ENCODE data around the gene FGGY. TPM values are rescaled to one million over a fixed set of nuclear protein-coding genes. Genes with fewer than 3 reads are reported as not detected.

The FGGY gene
- total and polyA plus RNA-seq, 4 donors, result 5.3 to 25.1 (median 11.9) TPM

GRCh38 chr1:59263111-59263510, 33.8 kb upstream of the FGGY start:
- Histone ChIP-seq H3K27ac (ENCODE audit: low read depth in 1 of 2, low read length in 2 of 2) (no peak overlapping the region), H3K9me3 (ENCODE audit: control insufficient read depth, low read length) (no peaks in the 10 kb centered on the region), H3K4me3 (ENCODE audit: low read length in 2 of 2) (no peak overlapping the region), H3K27me3 (ENCODE audit: control insufficient read depth in 1 of 2, insufficient read depth in 2 of 2, low read length in 1 of 2) (no peaks in the 10 kb centered on the region), H3K36me3 (ENCODE audit: control insufficient read depth in 1 of 2, insufficient read depth in 2 of 2, low read length in 1 of 2) (no peaks in the 10 kb centered on the region), H3K4me1 (ENCODE audit: control insufficient read depth in 1 of 2, insufficient read depth in 2 of 2, low read length in 2 of 2) (peaks cover 5 to 13% of the 10 kb centered on the region in 2 donors)
- intact Hi-C loops (cut with DNase I), result no loop called here
- ATAC-seq (ENCODE audit: low FRiP score), result no peak
- no peak for DNase-seq

GRCh38 chr1:59265622-59266021, 31.3 kb upstream of the FGGY start:
- DNase-seq (no peak), ATAC-seq (ENCODE audit: low FRiP score) (no peak)
- Histone ChIP-seq H3K36me3 (ENCODE audit: control insufficient read depth in 1 of 2, insufficient read depth in 2 of 2, low read length in 1 of 2) (no peaks in the 10 kb centered on the region), H3K4me1 (ENCODE audit: control insufficient read depth in 1 of 2, insufficient read depth in 2 of 2, low read length in 2 of 2) (peaks cover 5 to 13% of the 10 kb centered on the region in 2 donors), H3K4me3 (ENCODE audit: low read length in 2 of 2) (no peak overlapping the region), H3K9me3 (ENCODE audit: control insufficient read depth, low read length) (no peaks in the 10 kb centered on the region), H3K27ac (ENCODE audit: low read depth in 1 of 2, low read length in 2 of 2) (no peak overlapping the region), H3K27me3 (ENCODE audit: control insufficient read depth in 1 of 2, insufficient read depth in 2 of 2, low read length in 1 of 2) (no peaks in the 10 kb centered on the region)
- intact Hi-C loops (cut with DNase I), result no loop called here
- WGBS, 2 donors, result 70 to 75% methylated on average over 4 of the region's 4 CpGs

GRCh38 chr1:59266180-59266926, 30.5 kb upstream of the FGGY start:
- H3K4me1 ChIP-seq (ENCODE audit: control insufficient read depth in 1 of 2, insufficient read depth in 2 of 2, low read length in 2 of 2), result peaks cover 5 to 10% of the 10 kb centered on the region in 2 donors
- DNase-seq (no peak), ATAC-seq (ENCODE audit: low FRiP score) (peak; percentile 37)
- 31 to 50% methylated on average over 4 of the region's 4 CpGs for WGBS, 2 donors
- H3K27ac ChIP-seq (ENCODE audit: low read depth in 1 of 2, low read length in 2 of 2), result peak overlapping the region; percentile 3 to 19
- no peaks in the 10 kb centered on the region for H3K36me3 ChIP-seq (ENCODE audit: control insufficient read depth in 1 of 2, insufficient read depth in 2 of 2, low read length in 1 of 2)
- no peaks in the 10 kb centered on the region for H3K27me3 ChIP-seq (ENCODE audit: control insufficient read depth in 1 of 2, insufficient read depth in 2 of 2, low read length in 1 of 2)
- H3K9me3 ChIP-seq (ENCODE audit: control insufficient read depth, low read length), result no peaks in the 10 kb centered on the region
- intact Hi-C loops (cut with DNase I), result no loop called here
- no peak overlapping the region for H3K4me3 ChIP-seq (ENCODE audit: low read length in 2 of 2)

GRCh38 chr1:59266927-59267293, 30.0 kb upstream of the FGGY start:
- no peaks in the 10 kb centered on the region for H3K36me3 ChIP-seq (ENCODE audit: control insufficient read depth in 1 of 2, insufficient read depth in 2 of 2, low read length in 1 of 2)
- no peak overlapping the region for H3K4me3 ChIP-seq (ENCODE audit: low read length in 2 of 2)
- intact Hi-C loops (cut with DNase I), result no loop called here
- H3K27ac ChIP-seq (ENCODE audit: low read depth in 1 of 2, low read length in 2 of 2), result no peak overlapping the region
- no peaks in the 10 kb centered on the region for H3K27me3 ChIP-seq (ENCODE audit: control insufficient read depth in 1 of 2, insufficient read depth in 2 of 2, low read length in 1 of 2)
- H3K9me3 ChIP-seq (ENCODE audit: control insufficient read depth, low read length), result no peaks in the 10 kb centered on the region
- DNase-seq, result no peak
- H3K4me1 ChIP-seq (ENCODE audit: control insufficient read depth in 1 of 2, insufficient read depth in 2 of 2, low read length in 2 of 2), result peaks cover 5 to 7% of the 10 kb centered on the region in 2 donors
- ATAC-seq (ENCODE audit: low FRiP score), result no peak

GRCh38 chr1:59268406-59268805, 28.5 kb upstream of the FGGY start:
- Histone ChIP-seq H3K36me3 (ENCODE audit: control insufficient read depth in 1 of 2, insufficient read depth in 2 of 2, low read length in 1 of 2) (no peaks in the 10 kb centered on the region), H3K27ac (ENCODE audit: low read depth in 1 of 2, low read length in 2 of 2) (no peak overlapping the region), H3K4me3 (ENCODE audit: low read length in 2 of 2) (no peak overlapping the region), H3K9me3 (ENCODE audit: control insufficient read depth, low read length) (no peaks in the 10 kb centered on the region), H3K4me1 (ENCODE audit: control insufficient read depth in 1 of 2, insufficient read depth in 2 of 2, low read length in 2 of 2) (peaks cover 5% of the 10 kb centered on the region in 2 donors), H3K27me3 (ENCODE audit: control insufficient read depth in 1 of 2, insufficient read depth in 2 of 2, low read length in 1 of 2) (no peaks in the 10 kb centered on the region)
- intact Hi-C loops (cut with DNase I), result no loop called here
- ATAC-seq (ENCODE audit: low FRiP score) (no peak), DNase-seq (no peak)
- WGBS, 2 donors, result 97 to 100% methylated on average over 1 of the region's 1 CpG

- ATAC-seq (ENCODE audit: low FRiP score), result no peak
Observed at GRCh38 chr1:59271561-59272260, 25.2 kb upstream of the FGGY start.

GRCh38 chr1:59272507-59272906, 24.4 kb upstream of the FGGY start:
- intact Hi-C loops (cut with DNase I), result no loop called here
- Histone ChIP-seq H3K27ac (ENCODE audit: low read depth in 1 of 2, low read length in 2 of 2) (peak overlapping the region in 1 of 2 donors; percentile 36), H3K27me3 (ENCODE audit: control insufficient read depth in 1 of 2, insufficient read depth in 2 of 2, low read length in 1 of 2) (no peaks in the 10 kb centered on the region), H3K9me3 (ENCODE audit: control insufficient read depth, low read length) (no peaks in the 10 kb centered on the region), H3K4me1 (ENCODE audit: control insufficient read depth in 1 of 2, insufficient read depth in 2 of 2, low read length in 2 of 2) (no peaks in the 10 kb centered on the region), H3K36me3 (ENCODE audit: control insufficient read depth in 1 of 2, insufficient read depth in 2 of 2, low read length in 1 of 2) (no peaks in the 10 kb centered on the region), H3K4me3 (ENCODE audit: low read length in 2 of 2) (no peak overlapping the region)
- 55% methylated on average over 1 of the region's 1 CpG for WGBS, 2 donors
- ATAC-seq (ENCODE audit: low FRiP score) (no peak), DNase-seq (peak; percentile 62 to 74)

More at GRCh38 chr1:59271561-59272260, 25.2 kb upstream of the FGGY start:
- H3K9me3 ChIP-seq (ENCODE audit: control insufficient read depth, low read length), result no peaks in the 10 kb centered on the region
- no peak overlapping the region for H3K27ac ChIP-seq (ENCODE audit: low read depth in 1 of 2, low read length in 2 of 2)
- no peak overlapping the region for H3K4me3 ChIP-seq (ENCODE audit: low read length in 2 of 2)
- WGBS, 2 donors, result 87 to 96% methylated on average over 2 of the region's 2 CpGs
- no peak for DNase-seq
- intact Hi-C loops (cut with DNase I), result no loop called here
- H3K4me1 ChIP-seq (ENCODE audit: control insufficient read depth in 1 of 2, insufficient read depth in 2 of 2, low read length in 2 of 2), result peaks cover 2% of the 10 kb centered on the region in 2 donors
- no peaks in the 10 kb centered on the region for H3K27me3 ChIP-seq (ENCODE audit: control insufficient read depth in 1 of 2, insufficient read depth in 2 of 2, low read length in 1 of 2)
- H3K36me3 ChIP-seq (ENCODE audit: control insufficient read depth in 1 of 2, insufficient read depth in 2 of 2, low read length in 1 of 2), result no peaks in the 10 kb centered on the region

- no peak for ATAC-seq (ENCODE audit: low FRiP score)
- Histone ChIP-seq H3K9me3 (ENCODE audit: control insufficient read depth, low read length) (no peaks in the 10 kb centered on the region), H3K27ac (ENCODE audit: low read depth in 1 of 2, low read length in 2 of 2) (no peak overlapping the region), H3K27me3 (ENCODE audit: control insufficient read depth in 1 of 2, insufficient read depth in 2 of 2, low read length in 1 of 2) (no peaks in the 10 kb centered on the region), H3K4me3 (ENCODE audit: low read length in 2 of 2) (no peak overlapping the region), H3K36me3 (ENCODE audit: control insufficient read depth in 1 of 2, insufficient read depth in 2 of 2, low read length in 1 of 2) (no peaks in the 10 kb centered on the region), H3K4me1 (ENCODE audit: control insufficient read depth in 1 of 2, insufficient read depth in 2 of 2, low read length in 2 of 2) (no peaks in the 10 kb centered on the region)
- intact Hi-C loops (cut with DNase I), result no loop called here
- WGBS, 2 donors, result 20 to 22% methylated on average over 3 of the region's 3 CpGs
- DNase-seq, result no peak
Observed at GRCh38 chr1:59276439-59276851, 20.4 kb upstream of the FGGY start.

- Histone ChIP-seq H3K27me3 (ENCODE audit: control insufficient read depth in 1 of 2, insufficient read depth in 2 of 2, low read length in 1 of 2) (no peaks in the 10 kb centered on the region), H3K27ac (ENCODE audit: low read depth in 1 of 2, low read length in 2 of 2) (no peak overlapping the region), H3K9me3 (ENCODE audit: control insufficient read depth, low read length) (no peaks in the 10 kb centered on the region), H3K4me1 (ENCODE audit: control insufficient read depth in 1 of 2, insufficient read depth in 2 of 2, low read length in 2 of 2) (no peaks in the 10 kb centered on the region), H3K4me3 (ENCODE audit: low read length in 2 of 2) (no peak overlapping the region), H3K36me3 (ENCODE audit: control insufficient read depth in 1 of 2, insufficient read depth in 2 of 2, low read length in 1 of 2) (no peaks in the 10 kb centered on the region)
- DNase-seq (no peak), ATAC-seq (ENCODE audit: low FRiP score) (no peak)
- intact Hi-C loops (cut with DNase I), result no loop called here
- WGBS, 2 donors, result 98% methylated on average over 2 of the region's 2 CpGs
Observed at GRCh38 chr1:59278780-59279354, 18.0 kb upstream of the FGGY start.
